H9 (cell line): Measurements from ENCODE around the gene LPAR3. TPM values are rescaled to one million over a fixed set of nuclear protein-coding genes. Genes with fewer than 3 reads are reported as not detected.

Experiments used
- DNase-seq: peaks from one replicate; pipeline ENCODE4 v3.0.0-alpha.2; 2017
- H2AFZ ChIP-seq: one replicate; pipeline ENCODE4 v1.6.1; 2013; ENCODE audit warnings: mild to moderate bottlenecking, low read length, control low read depth, moderate library complexity
- H2AK5ac ChIP-seq: 2 replicates; pipeline ENCODE4 v1.6.1; 2013; ENCODE audit warnings: low read length, control low read depth, mixed read lengths; ENCODE audit not compliant: insufficient read length
- H2BK120ac ChIP-seq: one replicate; pipeline ENCODE4 v1.6.1; 2013; ENCODE audit warnings: low read depth, mild to moderate bottlenecking, low read length, control low read depth, inconsistent platforms; ENCODE audit not compliant: poor library complexity, severe bottlenecking
- H2BK12ac ChIP-seq: 2 replicates; pipeline ENCODE4 v1.6.1; 2013; ENCODE audit warnings: low read length, control low read depth, mixed read lengths, low read depth; ENCODE audit not compliant: insufficient read length
- H2BK15ac ChIP-seq: 2 replicates; pipeline ENCODE4 v1.6.1; 2013; ENCODE audit warnings: low read depth, low read length, control low read depth
- H2BK20ac ChIP-seq: one replicate; pipeline ENCODE4 v1.6.1; 2013; ENCODE audit warnings: low read depth, mild to moderate bottlenecking, low read length, control low read depth, inconsistent platforms; ENCODE audit not compliant: poor library complexity, severe bottlenecking
- H2BK5ac ChIP-seq: 2 replicates; pipeline ENCODE4 v1.6.1; 2013; ENCODE audit warnings: low read length, control low read depth, mixed read lengths; ENCODE audit not compliant: insufficient read length
- H3K14ac ChIP-seq: 2 replicates; pipeline ENCODE4 v1.6.1; 2013; ENCODE audit warnings: low read length, control low read depth; ENCODE audit not compliant: insufficient read depth
- H3K18ac ChIP-seq: 2 replicates; pipeline ENCODE4 v1.6.1; 2013; ENCODE audit warnings: low read depth, mild to moderate bottlenecking, mixed read lengths, low read length, control low read depth; ENCODE audit not compliant: insufficient read length
- H3K23ac ChIP-seq: 2 replicates; pipeline ENCODE4 v1.6.1; 2013; ENCODE audit warnings: low read length, control low read depth, mixed read lengths, low read depth; ENCODE audit not compliant: insufficient read length
- H3K23me2 ChIP-seq: 2 replicates; pipeline ENCODE4 v1.6.1; 2013; ENCODE audit warnings: low read depth, mild to moderate bottlenecking, mixed read lengths, low read length, control low read depth; ENCODE audit not compliant: insufficient read length, poor library complexity, severe bottlenecking
- H3K27ac ChIP-seq: 2 replicates; pipeline ENCODE4 v1.5.1; 2013; ENCODE audit warnings: low read length, control low read depth, mixed read lengths, low read depth; ENCODE audit not compliant: insufficient read length
- H3K27me3 ChIP-seq: 2 replicates; pipeline ENCODE4 v1.6.1; 2013; ENCODE audit warnings: low read length, control low read depth, inconsistent platforms; ENCODE audit not compliant: insufficient read depth
- H3K4ac ChIP-seq: 2 replicates; pipeline ENCODE4 v1.6.1; 2013; ENCODE audit warnings: low read depth, mild to moderate bottlenecking, control low read depth, inconsistent platforms, low read length, moderate library complexity
- H3K4me1 ChIP-seq: 2 replicates; pipeline ENCODE4 v1.6.1; 2013; ENCODE audit warnings: low read length, control low read depth, inconsistent platforms; ENCODE audit not compliant: insufficient read depth
- H3K4me2 ChIP-seq: 2 replicates; pipeline ENCODE4 v1.6.1; 2013; ENCODE audit warnings: low read length, control low read depth, mixed read lengths; ENCODE audit not compliant: insufficient read length, insufficient read depth
- H3K56ac ChIP-seq: 2 replicates; pipeline ENCODE4 v1.6.1; 2013; ENCODE audit warnings: low read depth, mild to moderate bottlenecking, mixed read lengths, low read length, control low read depth; ENCODE audit not compliant: insufficient read length
- H3K79me1 ChIP-seq: 2 replicates; pipeline ENCODE4 v1.6.1; 2013; ENCODE audit warnings: low read depth, mild to moderate bottlenecking, moderate library complexity, low read length, control low read depth, inconsistent platforms; ENCODE audit not compliant: insufficient read depth, poor library complexity, severe bottlenecking
- H3K79me2 ChIP-seq: 2 replicates; pipeline ENCODE4 v1.6.1; 2013; ENCODE audit warnings: low read length, control low read depth, inconsistent platforms; ENCODE audit not compliant: insufficient read depth
- H3K9ac ChIP-seq: 2 replicates; pipeline ENCODE4 v1.6.1; 2013; ENCODE audit warnings: low read length, control low read depth, mixed read lengths; ENCODE audit not compliant: insufficient read length; ENCODE audit errors: extremely low read depth
- H3K9me3 ChIP-seq: one replicate; pipeline ENCODE4 v1.6.1; 2013; ENCODE audit warnings: low read depth, low read length, inconsistent platforms; ENCODE audit not compliant: control insufficient read depth
- H3T11ph ChIP-seq: one replicate; pipeline ENCODE4 v1.6.1; 2013; ENCODE audit warnings: mild to moderate bottlenecking, low read length, control low read depth, inconsistent platforms
- H4K20me1 ChIP-seq: one replicate; pipeline ENCODE4 v1.6.1; 2013; ENCODE audit not compliant: control insufficient read depth, insufficient read length, insufficient read depth
- H4K5ac ChIP-seq: 2 replicates; pipeline ENCODE4 v1.6.1; 2013; ENCODE audit warnings: low read depth, mild to moderate bottlenecking, mixed read lengths, low read length, control low read depth; ENCODE audit not compliant: insufficient read length
- H4K8ac ChIP-seq: replicated peaks from 2 replicates; pipeline ENCODE4 v1.6.1; 2013; ENCODE audit warnings: low read length, control low read depth, mixed read lengths, low read depth; ENCODE audit not compliant: insufficient read length
- H4K91ac ChIP-seq: 2 replicates; pipeline ENCODE4 v1.6.1; 2013; ENCODE audit warnings: low read depth, mild to moderate bottlenecking, moderate library complexity, mixed read lengths, low read length, control low read depth; ENCODE audit not compliant: insufficient read length
- H3K27ac Mint-ChIP-seq, 3 experiments: 2 replicates in 2 of 3; 3 replicates in 1 of 3; pipeline ENCODE4 v1.8.0; 2020 to 2021; ENCODE audit warnings: mixed read lengths in 3 of 3, mild to moderate bottlenecking in 1 of 3, moderate library complexity in 1 of 3
- H3K27me3 Mint-ChIP-seq: 2 replicates; pipeline ENCODE4 v1.8.0; 2021; ENCODE audit warnings: low read depth, mild to moderate bottlenecking, moderate library complexity, mixed read lengths
- H3K36me3 Mint-ChIP-seq, 3 experiments: 2 replicates in 2 of 3; 3 replicates in 1 of 3; pipeline ENCODE4 v1.8.0; 2020 to 2021; ENCODE audit warnings: low read depth in 3 of 3, mixed read lengths in 3 of 3; ENCODE audit not compliant: insufficient read depth in 1 of 3
- H3K4me1 Mint-ChIP-seq, 2 experiments: 2 replicates each; pipeline ENCODE4 v1.8.0; 2020; ENCODE audit warnings: mixed read lengths in 2 of 2
- H3K4me3 Mint-ChIP-seq, 2 experiments: 2 replicates in 1 of 2; 3 replicates in 1 of 2; pipeline ENCODE4 v1.8.0; 2020 to 2021; ENCODE audit warnings: mild to moderate bottlenecking in 2 of 2, mixed read lengths in 2 of 2, moderate library complexity in 1 of 2
- H3K9me3 Mint-ChIP-seq, 2 experiments: 2 replicates in 1 of 2; 3 replicates in 1 of 2; pipeline ENCODE4 v1.8.0; 2020; ENCODE audit warnings: mild to moderate bottlenecking in 2 of 2, mixed read lengths in 2 of 2, moderate library complexity in 1 of 2
- CTCF ChIP-seq: fragments of 200-600 bp; sonication (generic); conservative IDR thresholded peaks from 3 replicates; pipeline ENCODE4 v1.8.0; 2021; ENCODE audit warnings: antibody characterized with exemption, mild to moderate bottlenecking
- WGBS: extraction: QIAGEN DNeasy Blood & Tissue Kit; methylation state at CpG from one replicate; pipeline ENCODE4 v1.1.7; 2013; ENCODE audit warnings: missing lambda C conversion rate, low lambda C conversion rate, mixed read lengths; ENCODE audit not compliant: insufficient read length; ENCODE audit errors: extremely low coverage; 5-methylcytosine and 5-hydroxymethylcytosine counted together
- total RNA-seq: library from RNA; stranded (reverse); gene quantifications from 2 replicates; pipeline ENCODE4 v1.2.1, GENCODE V29; 2021

The LPAR3 gene
- total RNA-seq, 1 experiment from 2014 or later, result 3.0 TPM

GRCh38 chr1:84797603-84798002 lies 95.4 kb downstream of the LPAR3 start:
- Histone ChIP-seq H3K18ac (no peak overlapping the region), H3T11ph (no peak overlapping the region), H3K9me3 (no peaks in the 10 kb centered on the region), H3K79me2 (no peaks in the 10 kb centered on the region), H2BK120ac (no peak overlapping the region), H2AFZ (no peak overlapping the region), H3K23ac (no peak overlapping the region), H3K4me2 (no peak overlapping the region), H3K56ac (no peak overlapping the region), H4K5ac (no peak overlapping the region), H3K9ac (no peak overlapping the region), H2AK5ac (no peak overlapping the region), H3K14ac (no peak overlapping the region), H4K8ac (no peak overlapping the region), H2BK5ac (no peak overlapping the region), H3K4ac (no peak overlapping the region), H4K91ac (no peak overlapping the region), H3K27ac (no peak overlapping the region), H2BK15ac (no peak overlapping the region), H3K23me2 (no peaks in the 10 kb centered on the region), H3K79me1 (no peaks in the 10 kb centered on the region), H2BK12ac (no peak overlapping the region), H3K4me1 (no peaks in the 10 kb centered on the region), H4K20me1 (no peaks in the 10 kb centered on the region), H2BK20ac (no peak overlapping the region), H3K27me3 (no peaks in the 10 kb centered on the region)
- H3K27me3 Mint-ChIP-seq, result peaks cover 2% of the 10 kb centered on the region; the same call in 1 of the 2 replicates
- no peak for DNase-seq
- H3K9me3 Mint-ChIP-seq, result peaks cover under 1% of the 10 kb centered on the region in 2 experiments; a peak in 3 of 5 replicates
- H3K4me1 Mint-ChIP-seq, result no peaks in the 10 kb centered on the region
- H3K27ac Mint-ChIP-seq, result no peak overlapping the region
- H3K4me3 Mint-ChIP-seq, result no peak overlapping the region
- WGBS, result no CpG with 5 or more reads among the region's 3 CpGs
- no peak for TF ChIP-seq CTCF
- peaks cover 0 to 2% (median 0%) of the 10 kb centered on the region in 3 experiments; a peak in 2 of 7 replicates for H3K36me3 Mint-ChIP-seq
